ENCODE measurements around the gene CARD18.
A peak's percentile ranks its signal among the peaks of the same experiment; 100 is the strongest.
"Not testable (repeated sequence)": the region's sequence is repeated elsewhere in the genome, so short reads cannot be mapped to it uniquely, and the experiment has no call there.

CARD18 gene

GRCh38 chr11:105132716-105133511 lies 6.7 kb downstream of the CARD18 start:
- peak; percentile 11 for DNase-seq (ENCODE audit: low spot score)

- DNase-seq (ENCODE audit: low spot score): no peak
These were observed 9.3 kb downstream of the CARD18 start for GRCh38 chr11:105130189-105130813.

DNA sequence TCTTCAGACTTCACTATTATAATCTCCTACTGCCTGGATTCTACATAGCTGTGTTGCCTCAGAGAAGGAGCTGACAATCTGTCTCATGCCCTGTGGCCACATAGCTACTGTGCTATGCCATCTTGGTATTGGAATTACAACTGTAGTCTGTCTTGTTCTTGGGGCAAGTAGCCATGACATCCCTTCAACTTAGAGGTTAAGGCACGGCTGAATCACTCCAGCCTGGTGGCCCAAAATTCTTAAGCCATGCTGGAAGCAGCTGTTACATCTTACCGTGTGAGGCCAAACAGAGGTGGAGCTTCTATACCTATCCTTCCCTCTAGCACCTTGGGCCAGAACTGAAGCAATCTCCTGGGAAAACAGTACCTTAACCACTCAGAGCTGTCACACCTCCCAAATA lies 14.8 kb downstream of the CARD18 start:
- no peak for DNase-seq (ENCODE audit: low spot score)

- no peak for DNase-seq (ENCODE audit: low spot score)
These were observed 28.2 kb downstream of the CARD18 start for GRCh38 chr11:105111145-105111944.

GRCh38 chr11:105110688-105111030 lies 28.9 kb downstream of the CARD18 start:
- no peak for DNase-seq (ENCODE audit: low spot score)

- DNase-seq (ENCODE audit: low spot score): no peak
These were observed 29.5 kb downstream of the CARD18 start for GRCh38 chr11:105109855-105110687.

GRCh38 chr11:105109321-105109720 lies 30.2 kb downstream of the CARD18 start:
- DNase-seq (ENCODE audit: low spot score): no peak

GRCh38 chr11:105108247-105108646 lies 31.3 kb downstream of the CARD18 start:
- DNase-seq (ENCODE audit: low spot score): no peak

DNA sequence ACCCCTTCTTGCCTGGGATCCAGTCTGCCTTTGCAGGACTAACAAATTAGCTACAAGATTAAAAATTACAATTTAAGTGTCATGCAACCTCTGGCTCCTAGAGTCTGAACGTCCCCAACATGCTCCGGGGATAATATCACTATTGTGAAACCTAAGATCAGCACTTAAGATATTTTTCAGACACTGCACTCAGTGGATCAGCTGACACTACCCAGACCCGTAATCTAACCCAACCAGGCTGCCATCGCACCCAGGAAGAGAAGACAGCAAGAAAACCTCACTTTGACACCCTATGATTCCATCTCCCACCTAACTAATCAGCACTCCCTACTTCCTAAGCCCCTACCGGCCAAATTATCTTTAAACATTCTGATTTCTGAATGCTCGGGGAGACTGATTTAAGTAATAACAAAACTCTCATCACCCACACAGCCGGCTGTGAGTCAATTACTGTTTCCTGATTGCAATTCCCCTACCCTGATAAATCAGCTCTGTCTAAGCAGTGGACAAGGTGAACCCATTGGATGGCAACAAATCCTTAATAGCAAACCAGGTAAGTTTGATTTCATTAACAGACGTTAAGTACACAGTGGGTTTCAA lies 32.2 kb downstream of the CARD18 start:
- not testable (repeated sequence) for DNase-seq (ENCODE audit: low spot score)

DNA sequence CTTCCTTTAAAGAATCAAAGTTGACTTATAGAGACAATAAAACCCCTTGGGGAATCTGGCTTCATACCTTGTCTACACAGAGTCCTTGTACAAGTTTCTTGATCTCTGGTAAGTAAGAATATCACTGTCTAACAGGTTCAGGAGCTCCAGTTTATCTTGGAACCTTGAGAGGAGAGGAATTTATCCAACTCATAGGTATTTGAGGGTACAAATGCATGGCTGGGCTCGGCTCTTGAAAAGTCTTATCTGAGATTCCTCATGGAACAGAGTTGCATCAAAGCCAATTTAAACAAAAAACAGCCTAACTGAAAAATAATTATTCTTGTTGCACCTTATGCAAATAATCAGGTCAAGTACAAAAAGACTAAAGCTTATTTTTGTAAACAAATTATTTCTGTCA lies 33.4 kb downstream of the CARD18 start:
- DNase-seq (ENCODE audit: low spot score): no peak

- DNase-seq (ENCODE audit: low spot score): no peak
These were observed 35.3 kb downstream of the CARD18 start for GRCh38 chr11:105104292-105104691.

- no peak for DNase-seq (ENCODE audit: low spot score)
These were observed 36.2 kb downstream of the CARD18 start for GRCh38 chr11:105103336-105103735.

GRCh38 chr11:105102079-105102581 lies 37.4 kb downstream of the CARD18 start:
- not testable (repeated sequence) for DNase-seq (ENCODE audit: low spot score)

- no peak for DNase-seq (ENCODE audit: low spot score)
These were observed 38.5 kb downstream of the CARD18 start for GRCh38 chr11:105100981-105101630.

DNA sequence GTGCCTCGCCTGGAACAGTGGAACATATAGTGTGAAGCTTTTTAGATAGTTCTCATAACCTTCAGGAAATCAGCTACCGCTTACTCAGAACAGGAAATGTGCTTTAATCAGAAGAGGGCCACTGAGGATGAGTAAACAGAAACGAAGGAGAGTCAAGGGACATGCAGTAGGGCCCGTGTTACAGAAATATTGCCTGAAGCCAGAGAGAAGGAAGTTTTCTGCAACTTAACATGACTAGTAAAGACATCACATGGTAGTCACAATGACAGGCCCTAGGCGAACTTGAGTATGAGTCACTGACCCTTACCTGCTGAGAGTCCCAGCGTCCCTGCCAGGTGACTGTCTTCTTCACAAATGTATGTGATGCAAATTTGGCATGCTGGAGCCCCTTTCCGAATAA lies 39.4 kb downstream of the CARD18 start:
- no peak for DNase-seq (ENCODE audit: low spot score)

GRCh38 chr11:105099594-105099993 lies 40.0 kb downstream of the CARD18 start:
- DNase-seq (ENCODE audit: low spot score): not testable (repeated sequence)

DNA sequence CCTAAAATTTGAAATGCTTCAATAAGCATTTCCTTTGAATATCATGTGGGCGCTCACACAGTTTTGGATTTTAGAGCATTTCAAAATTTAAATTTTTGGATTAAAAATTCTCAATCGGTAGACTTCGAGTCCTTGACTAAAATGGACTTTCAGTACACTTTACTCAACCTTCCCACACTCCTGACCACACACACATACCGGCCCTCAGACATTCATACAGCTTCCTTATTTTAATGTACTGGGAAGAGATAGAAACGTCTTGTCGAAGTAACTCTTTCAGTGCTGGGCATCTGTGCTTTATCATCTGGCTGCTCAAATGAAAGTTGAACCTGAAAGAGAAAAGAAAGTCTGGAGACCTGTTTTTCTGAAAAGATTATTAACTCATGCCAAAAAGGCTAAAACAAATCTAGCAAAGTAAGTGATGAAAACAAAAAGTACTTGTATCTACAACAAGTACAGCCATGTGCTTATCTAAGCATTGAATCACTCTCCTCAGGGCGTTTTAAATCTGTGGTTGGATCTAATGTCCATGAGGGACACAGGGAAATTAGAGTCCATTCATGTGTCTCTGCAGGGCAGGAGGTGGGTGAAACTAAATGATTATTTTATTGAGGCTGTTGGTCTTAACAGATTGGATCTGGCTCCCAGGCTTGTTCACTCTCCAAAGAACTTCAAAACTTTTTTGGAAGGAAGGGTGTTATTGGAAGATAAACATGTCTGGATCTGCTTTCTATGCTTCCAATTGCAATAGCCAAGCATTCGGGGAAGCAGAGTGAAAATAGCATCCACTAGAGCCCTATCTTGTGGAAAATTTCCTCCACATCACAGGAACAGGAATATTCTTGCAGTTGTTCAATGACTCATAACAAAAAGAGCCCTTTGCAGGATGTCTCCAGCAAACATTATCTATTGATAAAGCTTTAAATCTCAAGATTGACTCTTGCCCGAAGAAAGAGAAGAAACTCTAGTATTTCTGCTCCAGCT lies 47.0 kb downstream of the CARD18 start:
- DNase-seq (ENCODE audit: low spot score): no peak
